Ascending aorta (tissue), 2 donors: ENCODE results near the gene TMEM154. TPM values are rescaled to one million over a fixed set of nuclear protein-coding genes. Genes with fewer than 3 reads are reported as not detected.

Source experiments
- DNase-seq, 2 donors: peaks; one replicate each; pipeline ENCODE4 v3.0.0-alpha.2; 2019; ENCODE audit warnings: low spot score in 2 of 2
- H3K27ac ChIP-seq, 2 donors: fragments of 200-600 bp; sonication (generic); one replicate each; pipeline ENCODE4 v1.5.1; 2016 to 2017; ENCODE audit warnings: mild to moderate bottlenecking in 1 of 2
- H3K27me3 ChIP-seq: fragments of 200-600 bp; sonication (generic); one replicate; pipeline ENCODE4 v1.5.1; 2017
- H3K36me3 ChIP-seq, 2 donors: fragments of 200-600 bp; sonication (generic); one replicate each; pipeline ENCODE4 v1.5.1; 2016
- H3K4me1 ChIP-seq, 2 donors: fragments of 200-600 bp; sonication (generic); one replicate each; pipeline ENCODE4 v1.5.1; 2016 to 2017; ENCODE audit warnings: mild to moderate bottlenecking in 1 of 2
- H3K4me3 ChIP-seq, 2 donors: fragments of 200-600 bp; sonication (generic); one replicate each; pipeline ENCODE4 v1.5.1; 2016 to 2017; ENCODE audit warnings: mild to moderate bottlenecking in 1 of 2
- H3K9me3 ChIP-seq, 2 donors: fragments of 200-600 bp; sonication (generic); one replicate each; pipeline ENCODE4 v1.5.1; 2016
- intact Hi-C: fragments of 100-400 bp; cut with DNase I; formaldehyde crosslinking; loops from one replicate; pipeline ENCODE4 v1.15.1; 2023
- total RNA-seq: library from RNA; depleted of rRNA; stranded (reverse); fragments of >200 nt; gene quantifications from one replicate; pipeline ENCODE4 v1.1.0, GENCODE V29; 2016
- TF ChIP-seq, protein P1 (sequence below), 3 experiments: fragments of 200-600 bp in 2 of 3; fragments of 450-650 bp in 1 of 3; sonication (generic) in 2 of 3; IDR thresholded peaks; one replicate each; pipeline ENCODE4 v1.5.1; 2016 to 2019; ENCODE audit warnings: antibody characterized with exemption in 3 of 3, mild to moderate bottlenecking in 1 of 3, moderate library complexity in 1 of 3

Gene TMEM154
- total RNA-seq, 1 donor from 2014 or later, result 1.4 TPM

DNA sequence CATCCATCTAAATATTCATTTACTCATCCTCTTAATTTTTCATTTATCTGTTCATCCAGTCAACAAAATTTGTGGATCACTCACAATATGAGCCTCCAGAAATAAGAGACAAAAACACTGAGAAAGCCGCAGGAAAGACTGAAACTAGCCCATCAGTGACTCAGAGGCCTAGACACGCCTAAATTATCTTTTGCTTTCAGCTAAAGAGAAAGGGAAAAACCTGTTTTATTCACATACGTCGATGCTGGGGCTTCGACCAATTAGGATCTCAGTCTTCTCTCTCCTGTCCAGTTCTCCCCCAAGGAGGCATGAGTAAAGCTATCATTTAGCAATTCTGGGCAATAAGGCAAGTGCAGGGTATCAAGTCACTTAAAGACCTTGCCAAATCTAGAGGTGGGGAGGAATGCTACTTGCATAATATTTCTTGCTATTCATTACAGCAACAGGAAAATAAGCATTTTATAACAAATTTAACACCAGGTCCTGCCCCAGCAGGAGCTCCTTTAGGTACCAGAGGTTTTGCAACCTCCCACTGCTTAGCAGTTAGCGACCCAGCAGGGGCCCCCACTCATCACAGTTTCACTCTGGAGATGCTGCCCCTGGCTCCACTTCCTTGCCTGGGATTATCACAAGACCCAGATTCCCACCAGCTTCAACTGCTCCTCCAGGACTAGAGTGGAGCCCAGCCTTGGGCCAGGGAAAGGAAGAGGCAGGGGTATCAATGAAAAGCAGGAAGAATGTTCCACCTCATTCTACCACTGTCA is 30.1 kb upstream of the TMEM154 start:
- no peak overlapping the region for H3K4me3 ChIP-seq
- no peak for DNase-seq
- H3K27me3 ChIP-seq, result no peaks in the 10 kb centered on the region
- intact Hi-C loops, result no loop called here
- no peaks in the 10 kb centered on the region for H3K9me3 ChIP-seq
- no peak overlapping the region for H3K27ac ChIP-seq
- H3K4me1 ChIP-seq, result no peaks in the 10 kb centered on the region
- TF ChIP-seq, protein P1, sequence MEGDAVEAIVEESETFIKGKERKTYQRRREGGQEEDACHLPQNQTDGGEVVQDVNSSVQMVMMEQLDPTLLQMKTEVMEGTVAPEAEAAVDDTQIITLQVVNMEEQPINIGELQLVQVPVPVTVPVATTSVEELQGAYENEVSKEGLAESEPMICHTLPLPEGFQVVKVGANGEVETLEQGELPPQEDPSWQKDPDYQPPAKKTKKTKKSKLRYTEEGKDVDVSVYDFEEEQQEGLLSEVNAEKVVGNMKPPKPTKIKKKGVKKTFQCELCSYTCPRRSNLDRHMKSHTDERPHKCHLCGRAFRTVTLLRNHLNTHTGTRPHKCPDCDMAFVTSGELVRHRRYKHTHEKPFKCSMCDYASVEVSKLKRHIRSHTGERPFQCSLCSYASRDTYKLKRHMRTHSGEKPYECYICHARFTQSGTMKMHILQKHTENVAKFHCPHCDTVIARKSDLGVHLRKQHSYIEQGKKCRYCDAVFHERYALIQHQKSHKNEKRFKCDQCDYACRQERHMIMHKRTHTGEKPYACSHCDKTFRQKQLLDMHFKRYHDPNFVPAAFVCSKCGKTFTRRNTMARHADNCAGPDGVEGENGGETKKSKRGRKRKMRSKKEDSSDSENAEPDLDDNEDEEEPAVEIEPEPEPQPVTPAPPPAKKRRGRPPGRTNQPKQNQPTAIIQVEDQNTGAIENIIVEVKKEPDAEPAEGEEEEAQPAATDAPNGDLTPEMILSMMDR (IDR thresholded peaks at IDR 0.05), result no peak
- no peaks in the 10 kb centered on the region for H3K36me3 ChIP-seq

DNA sequence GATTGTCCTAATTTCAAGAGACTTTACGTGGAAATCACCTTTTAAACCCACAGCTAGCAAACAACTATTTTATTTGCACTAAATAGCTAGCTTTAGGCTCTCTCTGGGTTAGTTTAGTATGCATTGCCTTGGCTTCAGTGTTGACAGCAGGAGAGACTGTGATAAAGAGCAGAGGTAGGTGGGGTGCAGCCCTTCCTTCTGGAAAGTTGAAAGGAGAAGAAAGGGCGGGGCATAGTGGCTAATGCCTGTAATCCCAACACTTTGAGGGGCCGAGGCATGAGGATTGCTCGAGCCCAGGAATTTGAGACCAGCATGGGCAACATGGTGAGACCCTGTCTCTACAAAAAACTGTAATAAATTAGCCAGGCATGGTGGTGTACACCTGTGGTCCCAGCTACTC is 29.0 kb upstream of the TMEM154 start:
- Histone ChIP-seq H3K27ac (no peak overlapping the region), H3K4me1 (no peaks in the 10 kb centered on the region), H3K4me3 (no peak overlapping the region), H3K27me3 (no peaks in the 10 kb centered on the region), H3K9me3 (no peaks in the 10 kb centered on the region), H3K36me3 (no peaks in the 10 kb centered on the region)
- DNase-seq, result no peak
- intact Hi-C loops, result no loop called here
- TF ChIP-seq, protein P1 (IDR thresholded peaks at IDR 0.05), result no peak

DNA sequence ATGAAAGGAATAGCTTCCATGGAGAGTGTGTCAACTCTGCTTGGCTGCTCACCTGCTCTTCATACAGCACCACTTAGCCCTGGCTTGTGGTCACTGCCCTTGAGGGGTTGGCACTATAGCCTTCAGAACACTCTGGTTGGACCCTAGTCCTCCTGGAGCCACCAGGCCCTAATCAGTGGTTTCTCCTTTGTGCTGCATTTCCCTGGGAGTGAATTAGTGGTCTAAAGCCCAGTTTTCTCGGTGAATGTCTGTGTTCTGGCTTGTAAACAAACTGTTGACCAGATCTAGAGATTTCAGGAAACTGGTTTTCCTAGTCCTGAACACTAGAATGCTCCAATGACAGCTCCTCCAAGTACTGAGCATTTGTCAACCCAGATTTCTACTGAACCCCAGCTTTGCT is 28.6 kb upstream of the TMEM154 start:
- DNase-seq, result no peak
- Histone ChIP-seq H3K4me1 (no peaks in the 10 kb centered on the region), H3K9me3 (no peaks in the 10 kb centered on the region), H3K27me3 (no peaks in the 10 kb centered on the region), H3K27ac (no peak overlapping the region), H3K4me3 (no peak overlapping the region), H3K36me3 (no peaks in the 10 kb centered on the region)
- TF ChIP-seq, protein P1 (IDR thresholded peaks at IDR 0.05), result no peak
- intact Hi-C loops, result no loop called here

DNA sequence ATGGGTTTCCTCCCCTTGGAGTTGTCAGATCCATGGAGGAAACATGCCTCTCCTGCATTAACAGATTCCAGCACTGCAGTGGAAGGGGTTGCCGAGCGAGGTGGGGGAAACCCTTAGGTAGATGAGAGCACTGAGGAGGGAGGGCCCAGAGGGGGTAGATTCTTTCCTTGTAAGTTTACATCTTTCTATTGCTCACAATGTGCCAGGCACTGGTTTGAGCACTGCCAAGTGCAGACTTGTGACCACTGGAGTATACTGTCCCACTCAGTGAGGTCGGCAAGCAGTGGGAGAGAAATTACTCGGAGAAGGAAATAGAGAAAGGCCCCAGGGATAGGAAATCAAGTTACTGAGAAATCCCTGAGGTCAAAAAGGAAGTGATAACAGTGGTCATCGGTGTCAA is 27.8 kb upstream of the TMEM154 start:
- DNase-seq, result no peak
- Histone ChIP-seq H3K27me3 (no peaks in the 10 kb centered on the region), H3K9me3 (no peaks in the 10 kb centered on the region), H3K27ac (no peak overlapping the region), H3K4me3 (no peak overlapping the region), H3K4me1 (no peaks in the 10 kb centered on the region), H3K36me3 (no peaks in the 10 kb centered on the region)
- TF ChIP-seq, protein P1 (IDR thresholded peaks at IDR 0.05), result no peak
- intact Hi-C loops, result no loop called here

DNA sequence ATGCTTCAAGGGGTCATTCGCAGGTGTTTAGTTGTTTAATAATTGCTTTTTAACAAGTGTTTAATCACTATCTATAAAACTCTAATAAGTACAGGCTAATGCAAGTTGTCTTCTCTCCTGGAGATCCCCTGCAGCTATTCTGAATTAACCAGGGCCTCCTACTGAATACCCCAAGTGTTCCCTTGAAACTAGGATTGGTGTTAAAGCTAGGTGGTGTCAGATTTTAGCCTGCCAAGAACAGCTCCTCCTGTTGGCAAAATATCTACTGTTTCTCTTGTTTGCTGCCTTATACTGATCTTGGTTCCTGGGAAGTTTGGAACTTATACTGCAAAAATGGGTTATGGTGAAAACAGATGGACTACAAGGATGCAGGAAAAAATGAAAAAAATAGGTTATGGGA is 26.1 kb upstream of the TMEM154 start:
- intact Hi-C loops, result no loop called here
- TF ChIP-seq, protein P1 (IDR thresholded peaks at IDR 0.05), result no peak
- Histone ChIP-seq H3K27me3 (no peaks in the 10 kb centered on the region), H3K4me3 (no peak overlapping the region), H3K36me3 (no peaks in the 10 kb centered on the region), H3K27ac (no peak overlapping the region), H3K4me1 (no peaks in the 10 kb centered on the region), H3K9me3 (no peaks in the 10 kb centered on the region)
- DNase-seq, result no peak
